ENCODE results near the gene ITGA1. TPM values are rescaled to one million over a fixed set of nuclear protein-coding genes. Genes with fewer than 3 reads are reported as not detected.
A peak's percentile ranks its signal among the peaks of the same experiment; 100 is the strongest.

ITGA1 gene
- total RNA-seq, 4 donors from 2014 or later, result 21.2 to 49.5 (median 43.1) TPM

DNA sequence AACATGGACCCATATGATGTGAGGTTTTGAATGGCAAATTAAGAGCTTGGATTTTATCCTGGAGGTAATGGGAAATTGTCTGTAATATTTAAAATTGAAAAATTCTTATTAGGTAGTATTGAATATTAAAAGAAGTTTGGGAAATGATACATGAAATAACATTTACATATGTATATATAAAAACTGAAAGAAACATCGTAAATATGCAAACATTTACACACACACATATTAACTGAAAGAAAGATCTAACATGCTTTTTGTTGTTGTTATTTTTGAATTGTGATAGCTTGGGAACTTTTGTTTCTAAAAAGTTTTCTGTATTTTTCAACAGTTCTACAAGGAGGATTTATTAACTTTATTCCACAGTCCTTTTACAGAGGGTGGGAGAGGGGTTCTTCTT lies 118.6 kb downstream of the ITGA1 start:
- H3K4me1 ChIP-seq, result no peaks in the 10 kb centered on the region
- no peaks in the 10 kb centered on the region for H3K9me3 ChIP-seq
- no peaks in the 10 kb centered on the region for H3K27me3 ChIP-seq
- DNase-seq, result no peak
- TF ChIP-seq, protein P1, sequence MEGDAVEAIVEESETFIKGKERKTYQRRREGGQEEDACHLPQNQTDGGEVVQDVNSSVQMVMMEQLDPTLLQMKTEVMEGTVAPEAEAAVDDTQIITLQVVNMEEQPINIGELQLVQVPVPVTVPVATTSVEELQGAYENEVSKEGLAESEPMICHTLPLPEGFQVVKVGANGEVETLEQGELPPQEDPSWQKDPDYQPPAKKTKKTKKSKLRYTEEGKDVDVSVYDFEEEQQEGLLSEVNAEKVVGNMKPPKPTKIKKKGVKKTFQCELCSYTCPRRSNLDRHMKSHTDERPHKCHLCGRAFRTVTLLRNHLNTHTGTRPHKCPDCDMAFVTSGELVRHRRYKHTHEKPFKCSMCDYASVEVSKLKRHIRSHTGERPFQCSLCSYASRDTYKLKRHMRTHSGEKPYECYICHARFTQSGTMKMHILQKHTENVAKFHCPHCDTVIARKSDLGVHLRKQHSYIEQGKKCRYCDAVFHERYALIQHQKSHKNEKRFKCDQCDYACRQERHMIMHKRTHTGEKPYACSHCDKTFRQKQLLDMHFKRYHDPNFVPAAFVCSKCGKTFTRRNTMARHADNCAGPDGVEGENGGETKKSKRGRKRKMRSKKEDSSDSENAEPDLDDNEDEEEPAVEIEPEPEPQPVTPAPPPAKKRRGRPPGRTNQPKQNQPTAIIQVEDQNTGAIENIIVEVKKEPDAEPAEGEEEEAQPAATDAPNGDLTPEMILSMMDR (IDR thresholded peaks at IDR 0.05), result no peak
- TF ChIP-seq POLR2A (IDR thresholded peaks at IDR 0.05), result no peak
- H3K4me3 ChIP-seq, result no peak overlapping the region
- no peak overlapping the region for H3K27ac ChIP-seq
- peaks cover 0 to 5% (median 0%) of the 10 kb centered on the region in 3 donors for H3K36me3 ChIP-seq

DNA sequence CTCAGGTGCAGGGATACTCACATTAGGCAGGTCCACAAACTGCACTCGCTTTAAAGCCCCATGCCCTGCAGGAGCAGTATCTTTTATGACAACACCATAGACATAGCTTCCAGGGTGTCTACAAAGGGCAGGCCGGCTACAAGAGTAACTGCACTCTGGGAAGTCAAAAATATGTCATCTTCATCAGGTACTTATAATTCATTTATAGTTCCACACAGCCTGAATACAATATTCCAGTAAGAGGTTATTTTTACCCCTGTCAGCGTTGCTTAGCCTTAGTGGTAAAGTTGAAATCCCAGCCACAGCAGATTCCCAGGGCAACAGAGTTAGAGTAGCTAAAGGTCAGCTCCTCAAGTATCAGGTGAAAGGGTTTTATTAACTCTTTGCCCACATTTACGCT lies 119.1 kb downstream of the ITGA1 start:
- H3K27ac ChIP-seq, result no peak overlapping the region
- no peak for DNase-seq
- TF ChIP-seq, protein P1 (IDR thresholded peaks at IDR 0.05), result no peak
- no peak for TF ChIP-seq POLR2A (IDR thresholded peaks at IDR 0.05)

DNA sequence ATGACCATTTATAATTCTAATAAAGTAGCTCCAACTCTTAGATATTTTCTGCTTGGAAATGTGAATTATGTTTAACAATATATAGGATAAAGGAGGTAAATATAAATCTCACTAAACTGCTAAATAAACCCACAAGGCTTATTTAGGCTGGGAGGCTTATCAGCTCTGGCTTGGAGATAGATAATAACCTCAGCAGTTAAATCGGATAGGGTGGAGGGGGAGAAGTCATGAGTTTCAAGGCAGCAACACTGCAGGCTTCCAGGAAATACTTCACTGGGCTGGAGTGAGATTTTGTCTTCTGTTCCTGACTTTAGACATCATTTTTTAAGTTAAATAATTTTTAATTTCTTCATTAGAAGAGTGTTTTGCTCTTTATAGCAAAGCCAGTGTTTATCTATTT lies 121.5 kb downstream of the ITGA1 start:
- H3K27ac ChIP-seq, result peak overlapping the region in 1 of 4 donors; percentile 15
- no peak for DNase-seq
- no peak for TF ChIP-seq POLR2A (IDR thresholded peaks at IDR 0.05)
- TF ChIP-seq, protein P1 (IDR thresholded peaks at IDR 0.05), result no peak
- no peaks in the 10 kb centered on the region for H3K36me3 ChIP-seq
- H3K4me1 ChIP-seq, result no peaks in the 10 kb centered on the region
- H3K4me3 ChIP-seq, result no peak overlapping the region
- H3K27me3 ChIP-seq, result no peaks in the 10 kb centered on the region
- H3K9me3 ChIP-seq, result no peaks in the 10 kb centered on the region

More for the DNA sequence above, 119.1 kb downstream of the ITGA1 start:
- H3K9me3 ChIP-seq, result no peaks in the 10 kb centered on the region
- H3K4me3 ChIP-seq, result no peak overlapping the region
- no peaks in the 10 kb centered on the region for H3K4me1 ChIP-seq
- H3K36me3 ChIP-seq, result peaks cover 0 to 5% (median 0%) of the 10 kb centered on the region in 3 donors
- no peaks in the 10 kb centered on the region for H3K27me3 ChIP-seq

DNA sequence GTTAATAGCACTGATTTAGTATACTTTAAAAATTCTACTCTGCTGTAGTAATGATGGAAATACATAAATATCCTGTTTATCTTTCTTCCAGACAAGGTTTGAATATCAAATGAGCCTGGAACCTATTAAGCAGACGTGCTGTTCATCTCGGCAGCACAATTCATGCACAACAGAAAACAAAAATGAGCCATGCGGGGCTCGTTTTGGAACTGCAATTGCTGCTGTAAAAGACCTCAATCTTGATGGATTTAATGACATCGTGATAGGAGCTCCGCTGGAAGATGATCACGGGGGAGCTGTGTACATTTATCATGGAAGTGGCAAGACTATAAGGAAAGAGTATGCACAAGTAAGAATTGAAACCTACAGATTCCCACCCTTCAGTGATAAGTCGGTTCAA lies 122.4 kb downstream of the ITGA1 start:
- no peak for DNase-seq
- peaks cover 0 to 3% (median 0%) of the 10 kb centered on the region in 4 donors for H3K4me1 ChIP-seq
- no peak overlapping the region for H3K4me3 ChIP-seq
- H3K27ac ChIP-seq, result peak overlapping the region in 1 of 4 donors; percentile 23
- TF ChIP-seq, protein P1 (IDR thresholded peaks at IDR 0.05), result no peak
- no peak for TF ChIP-seq POLR2A (IDR thresholded peaks at IDR 0.05)
- no peaks in the 10 kb centered on the region for H3K27me3 ChIP-seq
- no peaks in the 10 kb centered on the region for H3K36me3 ChIP-seq
- no peaks in the 10 kb centered on the region for H3K9me3 ChIP-seq

DNA sequence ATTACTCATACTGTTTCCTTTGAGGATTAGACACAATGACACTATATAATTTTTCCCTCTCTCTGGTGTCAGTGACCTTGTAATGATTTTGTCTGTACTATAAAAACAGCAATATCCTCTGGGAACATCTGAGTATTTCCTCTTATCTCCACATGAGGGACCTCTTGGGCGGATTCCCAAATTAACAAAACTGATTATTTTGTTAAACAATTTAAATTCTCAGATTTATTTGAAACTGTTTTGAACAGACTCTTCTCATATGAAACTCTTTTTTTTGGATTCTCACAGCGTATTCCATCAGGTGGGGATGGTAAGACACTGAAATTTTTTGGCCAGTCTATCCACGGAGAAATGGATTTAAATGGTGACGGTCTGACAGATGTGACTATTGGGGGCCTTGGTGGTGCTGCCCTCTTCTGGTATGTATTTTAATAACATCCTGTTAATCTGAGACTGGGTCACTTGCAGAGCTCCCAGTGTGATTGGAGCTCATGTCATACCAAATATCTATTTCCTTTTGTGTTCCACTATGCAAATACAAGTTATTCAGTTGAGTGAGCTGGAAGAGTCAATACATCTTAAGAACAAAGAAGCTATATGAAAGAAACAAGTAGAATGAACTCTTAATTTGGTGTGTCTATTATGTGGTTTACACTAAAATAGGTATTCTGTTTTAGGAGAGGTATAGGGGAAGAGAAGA lies 127.6 kb downstream of the ITGA1 start:
- no peak overlapping the region for H3K27ac ChIP-seq
- DNase-seq, result peak in 2 of 3 donors; percentile 29 to 64

More for the DNA sequence above, 127.6 kb downstream of the ITGA1 start:
- Histone ChIP-seq H3K9me3 (no peaks in the 10 kb centered on the region), H3K27me3 (no peaks in the 10 kb centered on the region), H3K4me3 (no peak overlapping the region), H3K36me3 (peaks cover 0 to 4% (median 0%) of the 10 kb centered on the region in 3 donors), H3K4me1 (peaks cover 0 to 4% (median 0%) of the 10 kb centered on the region in 4 donors)
- no peak for TF ChIP-seq POLR2A (IDR thresholded peaks at IDR 0.05)
- TF ChIP-seq, protein P1 (IDR thresholded peaks at IDR 0.05), result peak; percentile 18 to 79 (median 74)
